Tibial nerve (tissue), 3 donors: ENCODE results near the gene IRAK4.

Source experiments
- POLR2A ChIP-seq, 2 donors: fragments of 450-650 bp; IDR thresholded peaks; one replicate each; pipeline ENCODE4 v1.6.1; 2017; ENCODE audit warnings: antibody characterized with exemption in 2 of 2, mild to moderate bottlenecking in 2 of 2, moderate library complexity in 2 of 2
- TF ChIP-seq, protein P1 (sequence below), 5 experiments: fragments of 200-600 bp in 3 of 5; fragments of 450-650 bp in 2 of 5; sonication (generic) in 3 of 5; IDR thresholded peaks; one replicate each; pipeline ENCODE4 v1.5.1; 2016 to 2019; ENCODE audit warnings: antibody characterized with exemption in 5 of 5, mild to moderate bottlenecking in 3 of 5, moderate library complexity in 2 of 5

DNA sequence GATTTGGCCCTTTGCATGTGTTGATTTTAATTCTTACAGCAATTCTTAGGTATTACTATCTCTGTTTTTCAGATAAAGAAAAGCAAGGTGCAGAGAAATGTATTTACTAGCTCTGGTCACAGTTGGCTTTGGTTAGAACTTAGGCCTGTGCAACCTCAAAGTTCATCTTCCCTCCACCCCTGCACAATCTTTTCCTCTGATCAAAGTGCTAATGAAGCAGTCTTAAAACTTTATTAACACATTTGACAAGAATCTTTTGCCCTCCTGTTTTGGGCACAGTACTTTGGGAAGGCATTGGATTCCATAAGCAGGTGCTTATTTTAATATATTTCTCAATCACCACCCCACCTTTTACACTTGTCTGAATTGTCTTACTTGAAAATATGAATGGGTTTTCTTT lies 2.7 kb downstream of the IRAK4 start:
- TF ChIP-seq, protein P1, sequence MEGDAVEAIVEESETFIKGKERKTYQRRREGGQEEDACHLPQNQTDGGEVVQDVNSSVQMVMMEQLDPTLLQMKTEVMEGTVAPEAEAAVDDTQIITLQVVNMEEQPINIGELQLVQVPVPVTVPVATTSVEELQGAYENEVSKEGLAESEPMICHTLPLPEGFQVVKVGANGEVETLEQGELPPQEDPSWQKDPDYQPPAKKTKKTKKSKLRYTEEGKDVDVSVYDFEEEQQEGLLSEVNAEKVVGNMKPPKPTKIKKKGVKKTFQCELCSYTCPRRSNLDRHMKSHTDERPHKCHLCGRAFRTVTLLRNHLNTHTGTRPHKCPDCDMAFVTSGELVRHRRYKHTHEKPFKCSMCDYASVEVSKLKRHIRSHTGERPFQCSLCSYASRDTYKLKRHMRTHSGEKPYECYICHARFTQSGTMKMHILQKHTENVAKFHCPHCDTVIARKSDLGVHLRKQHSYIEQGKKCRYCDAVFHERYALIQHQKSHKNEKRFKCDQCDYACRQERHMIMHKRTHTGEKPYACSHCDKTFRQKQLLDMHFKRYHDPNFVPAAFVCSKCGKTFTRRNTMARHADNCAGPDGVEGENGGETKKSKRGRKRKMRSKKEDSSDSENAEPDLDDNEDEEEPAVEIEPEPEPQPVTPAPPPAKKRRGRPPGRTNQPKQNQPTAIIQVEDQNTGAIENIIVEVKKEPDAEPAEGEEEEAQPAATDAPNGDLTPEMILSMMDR (IDR thresholded peaks at IDR 0.05) = no peak
- TF ChIP-seq POLR2A (IDR thresholded peaks at IDR 0.05) = no peak
